KMS-11 (cell line): Measurements from ENCODE around the gene INPP5A.

Experiments used
- H2AFZ ChIP-seq: fragments of 200-600 bp; sonication (generic); 2 replicates; pipeline ENCODE4 v1.6.1; 2016; ENCODE audit warnings: antibody characterized with exemption, mixed run types, low read depth
- H3K27ac ChIP-seq: fragments of 200-600 bp; sonication (generic); 2 replicates; pipeline ENCODE4 v1.6.1; 2016; ENCODE audit warnings: mild to moderate bottlenecking, mixed run types
- H3K27me3 ChIP-seq: fragments of 200-600 bp; sonication (generic); 2 replicates; pipeline ENCODE4 v1.6.1; 2017; ENCODE audit warnings: mild to moderate bottlenecking, low read depth, mixed run types, moderate library complexity; ENCODE audit not compliant: insufficient read depth
- H3K36me3 ChIP-seq: fragments of 200-600 bp; sonication (generic); 2 replicates; pipeline ENCODE4 v1.6.1; 2017; ENCODE audit warnings: mild to moderate bottlenecking, mixed run types; ENCODE audit not compliant: insufficient read depth
- H3K4me1 ChIP-seq: fragments of 200-600 bp; sonication (generic); 2 replicates; pipeline ENCODE4 v1.6.1; 2016; ENCODE audit warnings: mild to moderate bottlenecking, low read depth, mixed run types; ENCODE audit not compliant: poor library complexity, severe bottlenecking
- H3K4me2 ChIP-seq: fragments of 200-600 bp; sonication (generic); 2 replicates; pipeline ENCODE4 v1.7.0; 2016; ENCODE audit warnings: mild to moderate bottlenecking, mixed run types
- H3K4me3 ChIP-seq: fragments of 200-600 bp; sonication (generic); IDR thresholded peaks from 2 replicates; pipeline ENCODE4 v1.6.1; 2017; ENCODE audit warnings: low read depth, low read length, mixed read lengths; ENCODE audit not compliant: insufficient read depth
- H3K79me2 ChIP-seq: fragments of 200-600 bp; sonication (generic); 2 replicates; pipeline ENCODE4 v1.6.1; 2016; ENCODE audit warnings: low read depth, mixed run types; ENCODE audit not compliant: insufficient read depth
- H3K9ac ChIP-seq: fragments of 200-600 bp; sonication (generic); 2 replicates; pipeline ENCODE4 v1.6.1; 2016; ENCODE audit warnings: mild to moderate bottlenecking, mixed run types
- H4K20me1 ChIP-seq: fragments of 200-600 bp; sonication (generic); 2 replicates; pipeline ENCODE4 v1.6.1; 2016; ENCODE audit warnings: mild to moderate bottlenecking, mixed run types; ENCODE audit not compliant: insufficient read depth
- CTCF ChIP-seq: fragments of 200-600 bp; sonication (generic); conservative IDR thresholded peaks from 2 replicates; pipeline ENCODE4 v1.6.1; 2017; ENCODE audit warnings: low read depth, mild to moderate bottlenecking, antibody characterized with exemption, low read length, moderate library complexity, mixed read lengths

INPP5A gene

GRCh38 chr10:132746801-132747625, 209.4 kb downstream of the INPP5A start:
- no peak for TF ChIP-seq CTCF
- H3K9ac ChIP-seq, result no peak overlapping the region
- no peaks in the 10 kb centered on the region for H3K36me3 ChIP-seq
- no peak overlapping the region for H2AFZ ChIP-seq
- no peaks in the 10 kb centered on the region for H3K79me2 ChIP-seq
- no peaks in the 10 kb centered on the region for H3K27me3 ChIP-seq
- no peak overlapping the region for H3K27ac ChIP-seq
- H4K20me1 ChIP-seq, result no peaks in the 10 kb centered on the region
- no peaks in the 10 kb centered on the region for H3K4me1 ChIP-seq
- no peak overlapping the region for H3K4me2 ChIP-seq
- H3K4me3 ChIP-seq, result no peak overlapping the region

- Histone ChIP-seq H3K27ac (no peak overlapping the region), H3K36me3 (no peaks in the 10 kb centered on the region), H3K9ac (no peak overlapping the region), H3K4me3 (no peak overlapping the region), H3K79me2 (no peaks in the 10 kb centered on the region), H2AFZ (no peak overlapping the region), H3K27me3 (no peaks in the 10 kb centered on the region), H3K4me2 (no peak overlapping the region), H4K20me1 (no peaks in the 10 kb centered on the region), H3K4me1 (no peaks in the 10 kb centered on the region)
- TF ChIP-seq CTCF, result no peak
Observed at GRCh38 chr10:132748135-132748534, 210.5 kb downstream of the INPP5A start.

- no peak overlapping the region for H3K4me3 ChIP-seq
- no peak overlapping the region for H3K9ac ChIP-seq
- H3K27me3 ChIP-seq, result no peaks in the 10 kb centered on the region
- no peaks in the 10 kb centered on the region for H3K79me2 ChIP-seq
- H3K27ac ChIP-seq, result no peak overlapping the region
- no peak for TF ChIP-seq CTCF
- H2AFZ ChIP-seq, result no peak overlapping the region
- H4K20me1 ChIP-seq, result no peaks in the 10 kb centered on the region
- no peak overlapping the region for H3K4me2 ChIP-seq
- H3K4me1 ChIP-seq, result no peaks in the 10 kb centered on the region
- no peaks in the 10 kb centered on the region for H3K36me3 ChIP-seq
Observed at GRCh38 chr10:132748545-132749370, 211.2 kb downstream of the INPP5A start.

GRCh38 chr10:132749371-132749795, 211.8 kb downstream of the INPP5A start:
- Histone ChIP-seq H3K4me1 (no peaks in the 10 kb centered on the region), H3K4me3 (no peak overlapping the region), H4K20me1 (no peaks in the 10 kb centered on the region), H3K36me3 (no peaks in the 10 kb centered on the region), H3K4me2 (no peak overlapping the region), H2AFZ (no peak overlapping the region), H3K27me3 (no peaks in the 10 kb centered on the region), H3K79me2 (no peaks in the 10 kb centered on the region), H3K9ac (no peak overlapping the region), H3K27ac (no peak overlapping the region)
- TF ChIP-seq CTCF, result no peak
